HCT116 (cell line): ENCODE results near the gene RGS7. TPM values are rescaled to one million over a fixed set of nuclear protein-coding genes. Genes with fewer than 3 reads are reported as not detected.

Experiments used
- ATAC-seq: fragments of 200-7000 bp; cut with Tn5 transposase; 2 replicates; pipeline ENCODE4 v1.9.1; 2020; ENCODE audit warnings: mild to moderate bottlenecking, moderate library complexity
- BruUV-seq: library from RNA; stranded (reverse); fragments of 400-500 nt; replicated peaks from 2 replicates; lab custom pipeline; 2021; lab: Mats Ljungman, UMichigan
- CTCF ChIA-PET: fragments of 300-600 bp; sonication (Branson Sonifier 250); formaldehyde crosslinking; loops from one replicate; lab custom pipeline; 2021; ENCODE audit warnings: antibody characterized with exemption; lab: Charles Lee
- POLR2A ChIA-PET: fragments of 300-600, 350-600 bp; sonication (Branson Sonifier 250); formaldehyde crosslinking; loops from one replicate; lab custom pipeline; 2021; ENCODE audit warnings: antibody characterized with exemption; lab: Charles Lee
- RAD21 ChIA-PET, 2 experiments: fragments of 300-600 bp; sonication (Branson Sonifier 250); formaldehyde crosslinking; loops; one replicate each; lab custom pipeline; 2023; ENCODE audit warnings: low total read pairs in 2 of 2; ENCODE audit not compliant: uncharacterized antibody in 2 of 2, unreplicated experiment in 2 of 2, low non-redundant PET in 1 of 2; lab: Charles Lee
- DNase-seq: peaks from one replicate; pipeline ENCODE4 v3.0.0-alpha.2; 2010; ENCODE audit warnings: low read depth, low spot score
- H2AFZ ChIP-seq: fragments of 200-600 bp; shearing (Covaris generic), sonication (generic); 2 replicates; pipeline ENCODE4 v1.6.1; 2017; ENCODE audit warnings: low read depth, mixed run types, mixed read lengths, antibody characterized with exemption, low read length; ENCODE audit not compliant: poor library complexity, severe bottlenecking
- H3K27ac ChIP-seq: 2 replicates; pipeline ENCODE4 v1.5.1; 2012; ENCODE audit warnings: low read depth, low read length
- H3K27me3 ChIP-seq: fragments of 200-600 bp; sonication (generic); 2 replicates; pipeline ENCODE4 v1.6.1; 2016; ENCODE audit warnings: mixed run types, low read length, mixed read lengths; ENCODE audit not compliant: insufficient read depth
- H3K36me3 ChIP-seq, 2 experiments: fragments of 200-500 bp in 1 of 2; fragments of 200-600 bp in 1 of 2; sonication (Bioruptor generic) in 1 of 2; sonication (generic) in 1 of 2; 2 replicates each; pipeline versions ENCODE4 v1.5.1 to v1.6.1; 2014 to 2016; ENCODE audit warnings: low read length in 2 of 2, inconsistent platforms in 1 of 2, mixed read lengths in 1 of 2, mixed run types in 1 of 2; ENCODE audit not compliant: insufficient read depth in 2 of 2, control insufficient read depth in 1 of 2
- H3K4me1 ChIP-seq, 2 experiments: fragments of 200-600 bp in 1 of 2; sonication (generic) in 1 of 2; 2 replicates each; pipeline versions ENCODE4 v1.5.1 to v1.6.1; 2012 to 2017; ENCODE audit warnings: low read length in 2 of 2, inconsistent platforms in 1 of 2, mild to moderate bottlenecking in 1 of 2, mixed read lengths in 1 of 2, mixed run types in 1 of 2, moderate library complexity in 1 of 2; ENCODE audit not compliant: insufficient read depth in 2 of 2, control insufficient read depth in 1 of 2
- H3K4me2 ChIP-seq: fragments of 200-600 bp; sonication (generic); 2 replicates; pipeline ENCODE4 v1.6.1; 2017; ENCODE audit warnings: mixed run types, low read length, mixed read lengths
- H3K4me3 ChIP-seq, 2 experiments: fragments of 200-600 bp in 1 of 2; sonication (generic) in 1 of 2; replicated peaks in 1 of 2; 2 replicates each; pipeline ENCODE4 v1.5.1; 2011 to 2016; ENCODE audit warnings: low read length in 2 of 2, control low read depth in 1 of 2, low read depth in 1 of 2, mild to moderate bottlenecking in 1 of 2, mixed read lengths in 1 of 2, mixed run types in 1 of 2
- H3K79me2 ChIP-seq: fragments of 200-600 bp; sonication (generic); 2 replicates; pipeline ENCODE4 v1.6.1; 2017; ENCODE audit warnings: mild to moderate bottlenecking, mixed run types, low read length, moderate library complexity, mixed read lengths; ENCODE audit not compliant: insufficient read depth
- H3K9ac ChIP-seq: fragments of 200-600 bp; sonication (generic); 2 replicates; pipeline ENCODE4 v1.6.1; 2016; ENCODE audit warnings: low read length, mixed read lengths
- H3K9me2 ChIP-seq: fragments of 200-600 bp; sonication (generic), shearing (Covaris generic); 2 replicates; pipeline ENCODE4 v1.6.1; 2017; ENCODE audit warnings: mixed run types, mild to moderate bottlenecking, moderate library complexity; ENCODE audit not compliant: insufficient read depth
- H3K9me3 ChIP-seq, 2 experiments: fragments of 200-500 bp in 1 of 2; fragments of 200-600 bp in 1 of 2; sonication (Bioruptor generic) in 1 of 2; sonication (generic) in 1 of 2; 2 replicates each; pipeline ENCODE4 v1.6.1; 2014 to 2017; ENCODE audit warnings: low read length in 2 of 2, mixed read lengths in 2 of 2, inconsistent platforms in 1 of 2, low read depth in 1 of 2, mild to moderate bottlenecking in 1 of 2, mixed run types in 1 of 2, moderate library complexity in 1 of 2; ENCODE audit not compliant: control insufficient read depth in 1 of 2, insufficient read depth in 1 of 2
- H4K20me1 ChIP-seq: fragments of 200-600 bp; sonication (generic), shearing (Covaris generic); 2 replicates; pipeline ENCODE4 v1.6.1; 2017; ENCODE audit warnings: mixed run types, mild to moderate bottlenecking, moderate library complexity; ENCODE audit not compliant: insufficient read depth
- EZH2 ChIP-seq: fragments of 200-600 bp; sonication (generic); IDR thresholded peaks from 2 replicates; pipeline ENCODE4 v1.6.1; 2017; ENCODE audit warnings: antibody characterized with exemption, mixed run types
- FOSL1 ChIP-seq: IDR thresholded peaks from 2 replicates; pipeline ENCODE4 v1.6.1; 2012; ENCODE audit warnings: low read depth
- POLR2A ChIP-seq: IDR thresholded peaks from 2 replicates; pipeline ENCODE4 v1.7.0; 2011; ENCODE audit warnings: borderline replicate concordance; ENCODE audit not compliant: insufficient read depth, insufficient read length; ENCODE audit errors: extremely low read depth
- POLR2AphosphoS5 ChIP-seq: IDR thresholded peaks from 2 replicates; pipeline ENCODE4 v1.6.1; 2011; ENCODE audit warnings: mild to moderate bottlenecking, low read depth, low read length, moderate library complexity
- SRF ChIP-seq: IDR thresholded peaks from 2 replicates; pipeline ENCODE4 v1.6.1; 2012; ENCODE audit warnings: low read depth
- ZNF274 ChIP-seq: fragments of 200-500 bp; sonication (Bioruptor generic); IDR thresholded peaks from 2 replicates; pipeline ENCODE4 v1.6.1; 2014; ENCODE audit warnings: mild to moderate bottlenecking, low read depth, low read length, inconsistent platforms
- intact Hi-C: fragments of 100-400 bp; cut with micrococcal nuclease; formaldehyde crosslinking; loops from 2 replicates; pipeline ENCODE4 v1.10.0; 2022
- total RNA-seq: library from RNA; stranded (reverse); gene quantifications from one replicate; pipeline ENCODE4 v1.2.1, GENCODE V29; 2021; ENCODE audit not compliant: unreplicated experiment
- TF ChIP-seq, protein P1 (sequence below), 3 experiments: fragments of 200-600 bp in 1 of 3; sonication (generic) in 1 of 3; IDR thresholded peaks in 2 of 3; conservative IDR thresholded peaks in 1 of 3; 2 replicates each; pipeline ENCODE4 v1.5.1; 2012 to 2017; ENCODE audit warnings: low read depth in 2 of 3, low read length in 2 of 3, antibody characterized with exemption in 1 of 3, borderline replicate concordance in 1 of 3, control low read depth in 1 of 3, mild to moderate bottlenecking in 1 of 3, mixed read lengths in 1 of 3, mixed run types in 1 of 3, moderate library complexity in 1 of 3; ENCODE audit not compliant: insufficient read depth in 1 of 3
- TF ChIP-seq, protein P2 (sequence below): IDR thresholded peaks from 2 replicates; pipeline ENCODE4 v1.6.1; 2012

Gene RGS7
- total RNA-seq, 1 experiment from 2014 or later, result not detected

DNA sequence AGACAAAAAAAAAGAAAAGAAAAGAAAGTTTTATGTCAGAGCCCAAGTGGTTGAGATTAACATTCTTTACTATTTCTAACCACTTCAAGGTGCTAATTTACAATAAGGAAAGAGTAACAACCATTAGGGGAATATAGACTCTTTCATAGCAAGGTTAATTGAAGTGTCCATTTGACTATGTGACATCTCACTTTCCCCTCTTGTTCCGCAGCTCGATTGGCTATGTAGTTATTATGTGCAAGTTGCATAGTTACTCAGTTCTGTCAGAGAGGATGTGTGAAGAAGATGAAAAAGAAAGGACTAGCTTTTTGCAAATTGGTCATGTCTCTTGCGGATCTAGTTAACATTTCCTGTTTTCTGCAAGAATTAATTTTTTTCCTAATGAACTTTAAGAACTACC lies 273.7 kb downstream of the RGS7 start:
- ChIA-PET CTCF (no interaction called here), RAD21 (no interaction called here)
- no peaks in the 10 kb centered on the region for H3K36me3 ChIP-seq
- H4K20me1 ChIP-seq, result no peaks in the 10 kb centered on the region
- H3K27me3 ChIP-seq, result no peaks in the 10 kb centered on the region
- BruUV-seq, result no TSS peak
- no peaks in the 10 kb centered on the region; a peak in 2 of 4 replicates for H3K9me3 ChIP-seq
- H3K79me2 ChIP-seq, result no peaks in the 10 kb centered on the region
- no peak for TF ChIP-seq POLR2AphosphoS5
- TF ChIP-seq FOSL1, result no peak
- no peak for TF ChIP-seq POLR2A
- TF ChIP-seq EZH2, result no peak
- TF ChIP-seq, all 23 proteins: peak for 0
- ATAC-seq (no peak), DNase-seq (no peak)
- Histone ChIP-seq H3K9me2 (no peaks in the 10 kb centered on the region), H3K4me2 (no peak overlapping the region), H3K4me1 (no peaks in the 10 kb centered on the region), H3K27ac (no peak overlapping the region), H2AFZ (no peak overlapping the region), H3K9ac (no peak overlapping the region), H3K4me3 (no peak overlapping the region)
- POLR2A ChIA-PET, result no interaction called here
- intact Hi-C loops, result no loop called here

DNA sequence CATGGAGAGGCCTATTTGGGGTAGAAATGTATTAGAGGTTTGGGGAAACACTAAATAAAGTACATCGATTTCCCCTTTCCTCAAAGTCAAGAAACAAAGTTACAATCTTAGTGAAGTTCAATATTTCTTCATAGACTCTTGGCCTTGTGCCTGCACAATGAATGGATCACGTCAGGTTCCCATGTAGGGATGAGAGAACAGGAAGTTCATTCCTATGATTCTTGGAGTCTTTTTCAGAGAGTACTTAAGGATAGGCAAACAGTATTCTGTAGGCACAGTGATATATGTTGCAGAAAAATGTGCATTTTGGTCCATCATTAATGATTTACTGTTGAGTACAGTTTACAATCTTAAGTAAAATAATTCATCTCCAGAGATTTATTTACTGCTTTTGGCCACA lies 275.5 kb downstream of the RGS7 start:
- TF ChIP-seq SRF, result no peak
- no peak for TF ChIP-seq ZNF274
- TF ChIP-seq, protein P1, sequence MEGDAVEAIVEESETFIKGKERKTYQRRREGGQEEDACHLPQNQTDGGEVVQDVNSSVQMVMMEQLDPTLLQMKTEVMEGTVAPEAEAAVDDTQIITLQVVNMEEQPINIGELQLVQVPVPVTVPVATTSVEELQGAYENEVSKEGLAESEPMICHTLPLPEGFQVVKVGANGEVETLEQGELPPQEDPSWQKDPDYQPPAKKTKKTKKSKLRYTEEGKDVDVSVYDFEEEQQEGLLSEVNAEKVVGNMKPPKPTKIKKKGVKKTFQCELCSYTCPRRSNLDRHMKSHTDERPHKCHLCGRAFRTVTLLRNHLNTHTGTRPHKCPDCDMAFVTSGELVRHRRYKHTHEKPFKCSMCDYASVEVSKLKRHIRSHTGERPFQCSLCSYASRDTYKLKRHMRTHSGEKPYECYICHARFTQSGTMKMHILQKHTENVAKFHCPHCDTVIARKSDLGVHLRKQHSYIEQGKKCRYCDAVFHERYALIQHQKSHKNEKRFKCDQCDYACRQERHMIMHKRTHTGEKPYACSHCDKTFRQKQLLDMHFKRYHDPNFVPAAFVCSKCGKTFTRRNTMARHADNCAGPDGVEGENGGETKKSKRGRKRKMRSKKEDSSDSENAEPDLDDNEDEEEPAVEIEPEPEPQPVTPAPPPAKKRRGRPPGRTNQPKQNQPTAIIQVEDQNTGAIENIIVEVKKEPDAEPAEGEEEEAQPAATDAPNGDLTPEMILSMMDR (IDR thresholded peaks at IDR 0.05 in 2 of 3, conservative IDR thresholded peaks at IDR 0.05 in 1 of 3; ENCODE audit: borderline replicate concordance in 1 of 3, insufficient read depth in 1 of 3, low read depth in 2 of 3, low read length in 2 of 3), result no peak
- TF ChIP-seq, protein P2, sequence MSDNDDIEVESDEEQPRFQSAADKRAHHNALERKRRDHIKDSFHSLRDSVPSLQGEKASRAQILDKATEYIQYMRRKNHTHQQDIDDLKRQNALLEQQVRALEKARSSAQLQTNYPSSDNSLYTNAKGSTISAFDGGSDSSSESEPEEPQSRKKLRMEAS, result no peak
- no peak for ATAC-seq
- BruUV-seq, result no TSS peak
- Histone ChIP-seq H3K79me2 (no peaks in the 10 kb centered on the region), H3K36me3 (no peaks in the 10 kb centered on the region), H4K20me1 (no peaks in the 10 kb centered on the region), H3K27me3 (no peaks in the 10 kb centered on the region), H3K9me3 (peaks cover 0 to 3% of the 10 kb centered on the region in 2 experiments; a peak in 2 of 4 replicates), H3K9ac (no peak overlapping the region), H2AFZ (no peak overlapping the region), H3K9me2 (no peaks in the 10 kb centered on the region), H3K4me1 (no peaks in the 10 kb centered on the region), H3K4me2 (no peak overlapping the region), H3K27ac (no peak overlapping the region), H3K4me3 (no peak overlapping the region)
- ChIA-PET POLR2A (no interaction called here), CTCF (no interaction called here), RAD21 (no interaction called here)
- intact Hi-C loops, result no loop called here
- DNase-seq, result no peak
